Smooth muscle cell of bladder (primary cell): Measurements from ENCODE around the gene SLC31A1. TPM values are rescaled to one million over a fixed set of nuclear protein-coding genes. Genes with fewer than 3 reads are reported as not detected.

Experiments used
- total RNA-seq: library from RNA; depleted of rRNA; stranded (reverse); fragments of >200 nt; gene quantifications from 2 replicates; pipeline ENCODE4 v1.2.3, GENCODE V29; 2014

Gene SLC31A1
- 44.4 and 45.8 TPM in 2 replicates for total RNA-seq

DNA sequence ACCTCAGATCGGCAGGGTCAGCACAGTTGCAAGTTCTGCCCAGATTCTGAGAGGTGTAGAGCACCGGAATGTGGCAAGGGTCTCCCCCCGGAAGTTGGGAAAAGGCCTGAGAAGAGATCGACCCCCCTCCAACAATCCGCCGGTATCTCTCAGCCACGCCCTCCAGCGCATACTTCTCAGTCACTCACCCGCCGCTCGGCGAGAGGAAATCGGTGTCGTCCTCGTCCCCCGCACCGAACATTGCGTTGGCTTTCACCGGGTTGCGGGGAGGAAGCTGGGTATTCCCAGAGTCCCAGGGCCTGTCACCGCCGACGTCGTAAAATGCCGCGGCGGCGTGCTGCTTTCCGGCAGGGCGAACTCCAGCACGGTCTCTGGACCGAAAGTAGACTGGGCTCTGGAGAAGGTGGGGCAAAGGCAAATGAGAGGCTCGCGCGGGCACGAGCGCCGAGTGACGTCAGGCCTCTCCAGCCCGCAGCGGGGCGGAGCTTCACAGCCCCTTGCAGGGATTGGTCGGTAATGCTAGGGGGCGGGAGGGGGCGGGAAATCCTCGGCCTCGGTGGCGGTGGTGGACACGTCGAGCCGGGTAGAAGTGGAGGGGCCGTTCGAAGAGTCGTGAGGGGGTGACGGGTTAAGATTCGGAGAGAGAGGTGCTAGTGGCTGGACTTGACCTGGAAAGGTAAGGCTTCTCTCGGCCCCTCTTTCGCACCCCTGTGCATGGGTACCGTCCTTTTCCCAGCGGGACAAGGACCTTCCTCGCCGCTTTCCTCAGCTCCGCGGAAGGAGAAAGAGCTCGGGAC is at the start of gene SLC31A1, which contains the start of gene FKBP15:
Gene SLC31A1, plus strand, starts transcription at position 542 of the 797 bp plus-strand sequence. CDS start 34,605 bp downstream, outside the sequence.
Gene FKBP15, minus strand, starts transcription at position 275 of the 797 bp plus-strand sequence. Its CDS starts 34 bp downstream, at position 241.

DNA sequence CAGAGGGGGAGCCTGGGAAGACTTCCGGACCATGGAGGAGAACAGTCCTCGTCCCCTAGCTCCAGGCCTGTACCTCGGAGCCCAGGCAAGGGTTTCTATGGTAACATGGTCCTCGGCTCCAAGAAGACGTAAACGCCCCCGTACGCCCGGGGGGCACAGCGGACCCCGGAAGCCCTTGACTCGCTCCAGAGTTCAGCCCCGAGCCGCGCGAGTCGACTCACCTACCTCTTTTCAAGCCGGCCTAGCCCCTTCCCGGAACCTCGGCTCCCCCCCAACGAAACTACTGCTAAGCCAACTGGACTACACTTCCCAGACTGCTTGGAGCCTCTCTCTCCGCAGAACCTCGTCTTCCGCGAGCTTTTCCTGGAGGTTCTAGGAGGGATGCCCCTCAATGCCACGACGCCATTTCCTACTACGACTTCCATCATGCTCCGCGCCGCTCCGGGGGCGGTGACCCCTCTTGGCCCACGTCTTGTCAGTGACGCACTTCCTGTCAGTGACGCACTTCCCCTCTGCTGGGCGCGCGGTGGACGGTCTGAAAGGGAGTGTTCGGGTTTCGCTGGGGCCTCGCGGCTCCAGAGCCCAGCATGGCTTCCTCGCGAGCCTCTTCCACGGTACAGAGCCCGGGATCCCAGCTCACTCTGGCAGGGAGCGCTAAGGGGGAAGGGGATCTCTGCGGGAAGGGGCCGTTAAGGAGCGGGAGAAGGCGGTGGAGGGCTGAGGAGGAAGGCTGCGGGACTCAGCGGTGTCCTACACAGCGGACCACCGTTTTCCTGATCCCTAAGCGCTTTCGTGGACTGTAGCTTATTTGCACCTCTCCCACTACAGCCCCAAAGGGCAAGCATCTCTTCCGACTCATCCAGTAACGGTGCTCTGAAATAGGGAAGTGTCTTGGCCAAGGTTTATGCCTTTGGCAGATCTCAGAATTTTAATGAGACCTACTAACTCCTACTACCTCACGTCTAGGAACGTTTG is 54.1 kb downstream of the SLC31A1 start, which contains the start of the genes CDC26 and PRPF4:
Gene CDC26, minus strand, starts transcription at position 416 of the 975 bp plus-strand sequence. CDS start 3,065 bp downstream, outside the sequence.
Gene PRPF4, plus strand, starts transcription at position 502 of the 975 bp plus-strand sequence. Its CDS starts 86 bp downstream, at position 588.

DNA sequence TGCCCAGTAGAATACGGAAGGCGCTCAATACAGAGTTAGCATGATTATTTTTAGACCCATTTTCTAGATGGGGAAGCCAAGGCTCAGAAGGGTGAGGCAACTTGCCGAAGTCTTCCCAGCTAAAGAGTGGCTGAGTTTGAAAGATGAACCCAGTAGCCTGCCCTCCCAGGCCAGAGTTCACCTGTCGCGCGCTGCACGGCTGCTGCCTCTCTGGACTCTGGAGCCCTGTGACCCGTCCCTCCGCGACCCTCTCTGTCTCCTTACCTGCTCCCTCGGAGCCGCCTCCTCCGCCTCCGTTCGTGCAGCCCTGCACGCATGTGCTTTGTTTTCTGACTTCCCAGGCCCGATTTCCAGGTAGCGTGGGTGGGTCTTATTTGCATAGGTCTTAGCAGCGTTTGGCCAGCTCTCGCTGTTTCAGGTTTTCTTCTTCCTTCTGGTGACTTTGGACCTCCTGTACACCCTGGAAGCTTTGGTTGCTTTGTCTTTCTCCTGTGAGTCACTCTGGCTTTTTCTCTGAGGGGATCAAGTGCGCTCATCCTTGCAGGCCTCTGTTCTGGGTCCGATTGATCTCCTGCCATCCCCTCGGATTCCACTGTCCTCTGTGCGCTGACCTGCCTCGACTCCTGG is 81.6 kb downstream of the SLC31A1 start, which contains the start of gene RNF183:
Gene RNF183, minus strand, starts transcription at position 585 of the 627 bp plus-strand sequence. CDS start 5,192 bp downstream, outside the sequence.

Other genes with a start within 250 kb of the SLC31A1 start
- gene ZNF883, start 209.4 kb upstream of the SLC31A1 start, total RNA-seq = 1.2 and 1.8 TPM in 2 replicates
- 2.3 and 2.4 TPM in 2 replicates for gene ZFP37, start 164.8 kb upstream of the SLC31A1 start, total RNA-seq
- 9.4 and 10.0 TPM in 2 replicates for gene SLC31A2, start 70.5 kb upstream of the SLC31A1 start, total RNA-seq
- gene FKBP15, start 267 bp upstream of the SLC31A1 start, total RNA-seq = 14.6 and 17.7 TPM in 2 replicates
- gene CDC26, start 54.0 kb downstream of the SLC31A1 start, total RNA-seq = 43.1 and 55.8 TPM in 2 replicates
- gene PRPF4, start 54.1 kb downstream of the SLC31A1 start, total RNA-seq = 24.3 and 27.1 TPM in 2 replicates
- gene RNF183, start 81.8 kb downstream of the SLC31A1 start, total RNA-seq = not detected in 2 replicates
- gene WDR31, start 118.7 kb downstream of the SLC31A1 start, total RNA-seq = 1.8 and 3.4 TPM in 2 replicates
- not detected in 2 replicates for gene BSPRY, start 128.0 kb downstream of the SLC31A1 start, total RNA-seq
- 4.6 and 9.9 TPM in 2 replicates for gene HDHD3, start 155.4 kb downstream of the SLC31A1 start, total RNA-seq
- gene ALAD, start 179.7 kb downstream of the SLC31A1 start, total RNA-seq = 23.3 and 24.8 TPM in 2 replicates
- gene POLE3, start 189.1 kb downstream of the SLC31A1 start, total RNA-seq = 18.8 and 22.8 TPM in 2 replicates
- 0.14 and 0.18 TPM in 2 replicates for gene C9orf43, start 189.2 kb downstream of the SLC31A1 start, total RNA-seq
- gene RGS3, start 242.2 kb downstream of the SLC31A1 start, total RNA-seq = 23.9 and 29.1 TPM in 2 replicates